HUES64 (cell line): ENCODE data around the gene GPR137.
"Not testable (repeated sequence)": the region's sequence is repeated elsewhere in the genome, so short reads cannot be mapped to it uniquely, and the experiment has no call there.

Source experiments
- H3K27ac ChIP-seq: 2 replicates; pipeline ENCODE4 v1.7.0; 2013; ENCODE audit warnings: low read depth, low read length, inconsistent platforms
- H3K27me3 ChIP-seq: 2 replicates; pipeline ENCODE4 v1.6.1; 2013; ENCODE audit warnings: mild to moderate bottlenecking, low read length; ENCODE audit not compliant: insufficient read depth
- H3K36me3 ChIP-seq: 2 replicates; pipeline ENCODE4 v1.6.1; 2013; ENCODE audit warnings: mild to moderate bottlenecking, low read length; ENCODE audit not compliant: insufficient read depth
- H3K4me1 ChIP-seq: 2 replicates; pipeline ENCODE4 v1.6.1; 2013; ENCODE audit warnings: mild to moderate bottlenecking, low read length, moderate library complexity; ENCODE audit not compliant: insufficient read depth
- H3K4me3 ChIP-seq: 2 replicates; pipeline ENCODE4 v1.5.1; 2013; ENCODE audit warnings: mild to moderate bottlenecking, low read length, moderate library complexity
- H3K9ac ChIP-seq: 2 replicates; pipeline ENCODE4 v1.6.1; 2013; ENCODE audit warnings: mild to moderate bottlenecking, low read depth, low read length
- H3K9me3 ChIP-seq: 2 replicates; pipeline ENCODE4 v1.6.1; 2013; ENCODE audit warnings: low read depth, low read length; ENCODE audit not compliant: insufficient read depth
- WGBS: fragments of 150-250, 120-280 bp; methylation state at CpG from one replicate; pipeline ENCODE4 v1.1.7; 2013; ENCODE audit warnings: missing lambda C conversion rate; 5-methylcytosine and 5-hydroxymethylcytosine counted together

Gene GPR137

DNA sequence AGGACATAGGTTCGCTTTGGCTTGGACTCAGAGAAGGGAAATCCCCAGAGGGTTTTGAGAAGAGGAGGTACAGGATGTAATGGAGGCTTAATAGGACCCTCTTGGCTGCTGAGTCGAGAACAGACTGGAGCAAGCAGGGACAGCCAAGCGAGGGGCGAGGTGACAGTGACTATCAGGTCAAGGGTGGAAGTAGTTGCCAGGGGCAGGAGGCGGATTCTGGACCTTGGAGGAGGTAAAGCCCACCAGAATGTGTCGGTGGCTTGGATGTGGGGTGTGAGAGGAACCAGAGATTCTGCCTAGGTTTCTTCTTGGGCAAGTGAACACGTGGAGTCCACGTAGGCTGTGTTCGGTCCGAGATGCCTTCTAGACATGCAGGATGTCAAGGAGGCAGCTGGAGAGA is 27.3 kb downstream of the GPR137 start:
- H3K27me3 ChIP-seq, result no peaks in the 10 kb centered on the region
- no peaks in the 10 kb centered on the region for H3K4me1 ChIP-seq
- peaks cover 29% of the 10 kb centered on the region for H3K36me3 ChIP-seq
- no peak overlapping the region for H3K27ac ChIP-seq
- 94% methylated on average over 10 of the region's 10 CpGs for WGBS
- H3K9me3 ChIP-seq, result no peaks in the 10 kb centered on the region
- no peak overlapping the region for H3K9ac ChIP-seq
- H3K4me3 ChIP-seq, result no peak overlapping the region

DNA sequence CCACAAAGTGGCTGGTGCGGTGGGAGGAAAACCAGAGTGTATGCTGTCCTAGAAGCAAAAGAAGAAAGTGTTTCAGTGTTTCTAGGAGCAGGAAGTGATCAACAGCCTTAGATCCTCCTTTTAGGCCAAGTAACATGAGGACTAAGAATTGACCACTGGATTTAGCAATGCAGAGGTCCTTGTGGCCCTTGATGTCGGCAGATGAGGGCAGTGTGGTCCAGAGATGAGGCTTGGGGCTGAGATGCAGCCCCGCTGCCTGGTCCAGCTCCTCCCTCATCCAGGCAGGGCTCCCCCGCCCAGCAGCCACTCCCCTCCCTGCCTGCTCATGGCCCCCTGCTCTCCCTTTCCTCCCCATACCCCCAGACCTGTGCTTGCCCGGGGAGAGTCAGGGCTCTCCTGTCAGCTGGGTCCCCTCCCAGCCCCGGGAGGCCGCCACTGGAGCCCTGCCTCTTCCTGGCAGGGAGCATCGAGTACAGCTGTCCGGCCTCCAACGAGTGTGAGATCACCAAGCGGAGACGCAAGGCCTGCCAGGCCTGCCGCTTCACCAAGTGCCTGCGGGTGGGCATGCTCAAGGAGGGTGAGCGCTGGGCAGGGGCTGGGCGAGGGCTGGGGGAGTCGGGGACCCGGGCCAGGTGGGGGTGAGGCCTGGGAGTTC is 28.0 kb downstream of the GPR137 start:
- no peaks in the 10 kb centered on the region for H3K9me3 ChIP-seq
- no peaks in the 10 kb centered on the region for H3K4me1 ChIP-seq
- 91% methylated on average over 18 of the region's 18 CpGs for WGBS
- H3K27ac ChIP-seq, result no peak overlapping the region
- no peak overlapping the region for H3K4me3 ChIP-seq
- H3K36me3 ChIP-seq, result peaks cover 27% of the 10 kb centered on the region
- H3K9ac ChIP-seq, result no peak overlapping the region
- H3K27me3 ChIP-seq, result no peaks in the 10 kb centered on the region

DNA sequence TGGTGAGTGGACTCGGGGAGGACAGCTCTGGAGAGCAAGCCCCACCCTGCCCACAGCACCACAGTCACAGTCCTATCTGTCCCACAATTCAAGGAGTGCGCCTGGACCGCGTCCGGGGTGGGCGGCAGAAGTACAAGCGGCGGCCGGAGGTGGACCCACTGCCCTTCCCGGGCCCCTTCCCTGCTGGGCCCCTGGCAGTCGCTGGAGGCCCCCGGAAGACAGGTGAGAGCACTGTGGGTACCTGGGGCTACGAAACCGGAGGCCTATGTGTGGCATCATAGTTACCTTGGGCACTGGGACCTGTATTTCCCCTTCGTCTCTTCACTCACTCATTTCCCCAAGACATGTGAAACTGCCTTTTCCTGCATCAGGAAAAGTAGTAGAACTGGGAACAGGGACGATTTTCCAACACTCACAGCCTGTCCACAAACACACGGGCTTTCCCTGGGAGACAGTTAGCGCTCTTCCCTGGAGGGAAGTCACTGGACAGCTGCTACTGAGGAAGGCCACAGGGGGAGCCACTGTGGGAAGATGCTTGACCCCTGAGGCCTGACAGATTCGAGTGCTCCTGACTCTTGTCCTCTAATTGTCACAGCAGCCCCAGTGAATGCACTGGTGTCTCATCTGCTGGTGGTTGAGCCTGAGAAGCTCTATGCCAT is 28.6 kb downstream of the GPR137 start:
- peaks cover 27% of the 10 kb centered on the region for H3K36me3 ChIP-seq
- peak overlapping the region; percentile 24; the same call in 1 of the 2 replicates for H3K27ac ChIP-seq
- WGBS, result 93% methylated on average over 19 of the region's 19 CpGs

GRCh38 chr11:64314805-64315561 is 29.3 kb downstream of the GPR137 start:
- H3K9ac ChIP-seq, result no peak overlapping the region
- H3K27ac ChIP-seq, result peak overlapping the region; percentile 24; the same call in 1 of the 2 replicates

More for the DNA sequence above, 28.6 kb downstream of the GPR137 start:
- Histone ChIP-seq H3K9me3 (no peaks in the 10 kb centered on the region), H3K27me3 (no peaks in the 10 kb centered on the region), H3K4me1 (peaks cover 4% of the 10 kb centered on the region; the same call in 1 of the 2 replicates), H3K4me3 (no peak overlapping the region), H3K9ac (no peak overlapping the region)

DNA sequence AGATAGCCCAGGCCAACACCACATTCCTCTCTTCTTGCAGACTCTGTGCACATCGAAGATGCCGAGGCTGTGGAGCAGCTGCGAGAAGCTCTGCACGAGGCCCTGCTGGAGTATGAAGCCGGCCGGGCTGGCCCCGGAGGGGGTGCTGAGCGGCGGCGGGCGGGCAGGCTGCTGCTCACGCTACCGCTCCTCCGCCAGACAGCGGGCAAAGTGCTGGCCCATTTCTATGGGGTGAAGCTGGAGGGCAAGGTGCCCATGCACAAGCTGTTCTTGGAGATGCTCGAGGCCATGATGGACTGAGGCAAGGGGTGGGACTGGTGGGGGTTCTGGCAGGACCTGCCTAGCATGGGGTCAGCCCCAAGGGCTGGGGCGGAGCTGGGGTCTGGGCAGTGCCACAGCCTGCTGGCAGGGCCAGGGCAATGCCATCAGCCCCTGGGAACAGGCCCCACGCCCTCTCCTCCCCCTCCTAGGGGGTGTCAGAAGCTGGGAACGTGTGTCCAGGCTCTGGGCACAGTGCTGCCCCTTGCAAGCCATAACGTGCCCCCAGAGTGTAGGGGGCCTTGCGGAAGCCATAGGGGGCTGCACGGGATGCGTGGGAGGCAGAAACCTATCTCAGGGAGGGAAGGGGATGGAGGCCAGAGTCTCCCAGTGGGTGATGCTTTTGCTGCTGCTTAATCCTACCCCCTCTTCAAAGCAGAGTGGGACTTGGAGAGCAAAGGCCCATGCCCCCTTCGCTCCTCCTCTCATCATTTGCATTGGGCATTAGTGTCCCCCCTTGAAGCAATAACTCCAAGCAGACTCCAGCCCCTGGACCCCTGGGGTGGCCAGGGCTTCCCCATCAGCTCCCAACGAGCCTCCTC is 30.2 kb downstream of the GPR137 start:
- peaks cover 32% of the 10 kb centered on the region for H3K36me3 ChIP-seq
- not testable (repeated sequence) for H3K9me3 ChIP-seq, H3K4me1 ChIP-seq, H3K27me3 ChIP-seq, H3K9ac ChIP-seq
- 88% methylated on average over 25 of the region's 25 CpGs for WGBS
- H3K27ac ChIP-seq, result peak overlapping the region; percentile 98; the same call in 1 of the 2 replicates
- H3K4me3 ChIP-seq, result peak overlapping the region; percentile 79

More at GRCh38 chr11:64314805-64315561, 29.3 kb downstream of the GPR137 start:
- Histone ChIP-seq H3K4me3 (no peak overlapping the region), H3K9me3 (no peaks in the 10 kb centered on the region), H3K27me3 (no peaks in the 10 kb centered on the region), H3K36me3 (peaks cover 24% of the 10 kb centered on the region), H3K4me1 (peaks cover 8% of the 10 kb centered on the region; the same call in 1 of the 2 replicates)
- 92% methylated on average over 24 of the region's 24 CpGs for WGBS

GRCh38 chr11:64316672-64317324 is 31.1 kb downstream of the GPR137 start:
- Histone ChIP-seq H3K36me3 (peaks cover 41% of the 10 kb centered on the region), H3K9me3 (no peaks in the 10 kb centered on the region), H3K9ac (peak overlapping the region; percentile 92), H3K4me1 (peaks cover 8% of the 10 kb centered on the region; the same call in 1 of the 2 replicates), H3K27me3 (no peaks in the 10 kb centered on the region), H3K27ac (peak overlapping the region; percentile 98), H3K4me3 (peak overlapping the region; percentile 79)
- 13% methylated on average over 32 of the region's 32 CpGs for WGBS

DNA sequence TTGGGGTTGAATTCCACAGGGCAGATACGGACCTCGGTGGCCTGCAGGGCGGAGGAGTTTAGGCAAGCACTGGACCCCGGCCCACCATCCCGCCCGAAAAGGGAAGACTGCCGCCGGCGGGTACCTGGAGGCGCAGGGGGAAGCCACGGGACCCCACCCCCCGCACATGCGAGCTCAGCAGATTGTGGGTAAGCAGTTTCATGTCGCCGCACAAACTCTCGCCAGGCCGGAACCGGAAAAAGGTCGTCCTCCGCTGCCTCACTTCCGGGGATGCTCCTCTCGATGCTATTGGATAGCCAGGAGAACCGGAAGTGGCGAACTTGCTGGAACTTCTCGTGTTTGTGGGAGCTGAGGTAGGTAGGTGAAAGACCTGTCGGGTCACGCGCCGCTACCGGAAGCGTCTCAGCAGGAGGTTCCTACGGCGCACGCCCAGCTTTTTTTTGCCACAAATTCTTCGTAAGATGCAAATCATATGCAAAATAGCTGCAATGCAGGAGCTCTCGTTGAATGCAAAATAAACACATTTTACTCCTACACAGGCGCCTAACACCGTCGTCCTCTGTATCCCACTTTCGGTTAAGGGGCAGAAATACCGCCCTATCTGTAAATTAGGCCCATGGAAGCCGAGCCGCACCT is 31.8 kb downstream of the GPR137 start, which contains the start of gene TRMT112:
Gene TRMT112 (minus strand): TSS at position 235 of the 636 bp plus-strand sequence. CDS start 33 bp downstream, at position 202.
- Histone ChIP-seq H3K36me3 (peaks cover 45% of the 10 kb centered on the region), H3K9ac (peak within 1 kb of the TSS; percentile 92), H3K4me1 (peaks cover 8% of the 10 kb centered on the region; the same call in 1 of the 2 replicates), H3K27me3 (no peaks in the 10 kb centered on the region), H3K27ac (peak within 1 kb of the TSS; percentile 98), H3K9me3 (no peaks in the 10 kb centered on the region), H3K4me3 (peak within 1 kb of the TSS; percentile 79)
- WGBS, result under 1% methylated on average over 43 of the region's 43 CpGs

GRCh38 chr11:64317961-64318765 is 32.5 kb downstream of the GPR137 start, which contains the start of gene PRDX5:
PRDX5 (plus strand) TSS chr11:64318121; CDS start chr11:64318216, 95 bp downstream.
- WGBS, result under 1% methylated on average over 61 of the region's 61 CpGs
- peak within 1 kb of the TSS; percentile 79 for H3K4me3 ChIP-seq
- peaks cover 8% of the 10 kb centered on the region; the same call in 1 of the 2 replicates for H3K4me1 ChIP-seq
- H3K36me3 ChIP-seq, result peaks cover 45% of the 10 kb centered on the region
- H3K9me3 ChIP-seq, result no peaks in the 10 kb centered on the region
- peak within 1 kb of the TSS; percentile 98 for H3K27ac ChIP-seq
- H3K27me3 ChIP-seq, result no peaks in the 10 kb centered on the region
- H3K9ac ChIP-seq, result peak within 1 kb of the TSS; percentile 92
